Measurements from ENCODE around the gene URM1.

The URM1 gene

GRCh38 chr9:128385496-128386460 lies 14.6 kb downstream of the URM1 start:
- DNase-seq (ENCODE audit: low read depth in 2 of 2), result no peak

DNA sequence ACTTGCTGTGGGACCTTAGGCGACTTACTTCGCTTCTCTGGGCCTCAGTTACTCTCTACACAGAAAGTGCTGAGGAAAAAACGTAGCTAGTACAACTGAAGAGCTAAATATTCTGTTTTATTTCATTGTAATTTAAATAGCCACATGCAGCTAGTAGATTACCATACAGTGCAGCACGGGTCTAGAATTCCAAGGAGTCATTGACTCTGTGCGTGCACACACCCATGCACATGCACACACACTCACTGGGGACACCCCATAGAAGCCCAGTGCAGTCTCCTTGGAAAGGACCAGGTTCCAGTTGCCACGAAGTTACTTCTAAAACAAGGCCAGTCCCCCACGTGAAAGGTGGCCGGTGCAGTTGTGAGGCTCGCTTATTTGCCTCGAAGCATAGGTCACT lies 17.0 kb downstream of the URM1 start:
- DNase-seq (ENCODE audit: low read depth in 2 of 2), result no peak

DNA sequence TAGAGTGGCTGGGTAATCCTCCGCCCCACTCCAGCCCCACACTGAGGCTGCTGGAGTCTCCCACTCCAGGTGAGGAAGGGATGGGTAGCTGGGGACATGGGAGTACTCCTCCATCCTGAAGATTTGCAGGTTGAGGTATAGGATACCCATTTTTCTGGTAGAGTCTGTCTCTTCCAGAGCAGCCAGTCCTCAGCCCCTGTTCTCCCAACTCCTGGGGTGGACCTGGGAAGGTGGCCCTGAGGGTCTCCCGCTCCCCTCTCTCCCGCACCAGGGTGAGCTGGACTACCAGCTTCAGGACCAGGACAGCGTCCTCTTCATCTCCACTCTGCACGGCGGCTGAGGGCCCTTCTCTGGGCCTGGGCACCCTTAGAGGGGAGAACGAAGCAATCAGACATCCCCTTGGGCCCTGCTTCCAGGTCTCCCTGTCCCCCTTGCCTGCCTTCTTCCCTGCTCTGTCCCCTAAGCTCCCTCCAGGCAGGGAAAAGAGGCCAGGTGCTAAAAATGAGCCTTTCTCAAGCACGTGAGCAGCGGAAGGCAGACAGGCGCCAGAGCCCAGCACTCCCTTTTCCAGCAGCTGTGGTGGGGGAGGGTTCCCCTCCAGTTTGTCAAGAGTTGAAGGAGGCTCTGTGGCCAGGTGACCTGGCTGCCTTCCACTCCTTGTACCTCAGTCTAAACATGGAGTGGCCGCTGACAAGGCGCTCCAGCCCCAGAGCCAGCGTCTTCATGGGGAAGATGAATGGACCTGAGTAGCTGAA lies 18.4 kb downstream of the URM1 start:
- no peak for DNase-seq (ENCODE audit: low read depth in 2 of 2)

DNA sequence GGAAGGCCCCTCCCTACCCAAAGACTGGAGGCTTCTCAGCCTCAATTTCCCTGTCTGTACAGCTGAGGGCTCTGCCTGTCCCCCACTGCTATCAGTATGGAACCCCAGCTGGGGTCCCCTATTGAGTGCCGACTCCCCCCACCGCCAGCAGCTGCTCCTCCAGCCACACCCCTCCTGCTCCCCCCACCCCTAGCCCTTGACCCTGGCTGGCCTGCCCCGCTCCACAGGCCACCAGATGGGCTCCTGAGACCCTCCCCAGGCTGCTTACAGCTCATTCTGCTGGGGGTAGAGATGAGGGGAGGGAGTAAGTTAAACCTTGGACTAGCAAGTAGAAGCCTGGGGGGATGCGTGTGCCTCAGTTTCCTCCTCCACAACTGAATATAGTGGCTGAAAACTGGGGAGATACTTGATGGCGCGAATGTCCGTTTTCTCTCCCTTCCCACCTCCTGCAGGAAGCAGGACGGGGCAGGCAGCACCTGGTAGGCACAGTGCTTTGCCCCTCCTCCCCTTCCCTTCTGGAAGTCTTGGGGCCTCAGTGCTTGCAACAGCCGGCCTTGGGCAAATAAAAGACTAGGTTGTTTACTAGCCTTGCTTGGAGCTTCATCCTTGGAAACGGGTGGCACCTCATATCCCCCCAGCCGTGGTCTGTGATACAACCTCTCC lies 19.1 kb downstream of the URM1 start:
- DNase-seq (ENCODE audit: low read depth in 2 of 2), result no peak

DNA sequence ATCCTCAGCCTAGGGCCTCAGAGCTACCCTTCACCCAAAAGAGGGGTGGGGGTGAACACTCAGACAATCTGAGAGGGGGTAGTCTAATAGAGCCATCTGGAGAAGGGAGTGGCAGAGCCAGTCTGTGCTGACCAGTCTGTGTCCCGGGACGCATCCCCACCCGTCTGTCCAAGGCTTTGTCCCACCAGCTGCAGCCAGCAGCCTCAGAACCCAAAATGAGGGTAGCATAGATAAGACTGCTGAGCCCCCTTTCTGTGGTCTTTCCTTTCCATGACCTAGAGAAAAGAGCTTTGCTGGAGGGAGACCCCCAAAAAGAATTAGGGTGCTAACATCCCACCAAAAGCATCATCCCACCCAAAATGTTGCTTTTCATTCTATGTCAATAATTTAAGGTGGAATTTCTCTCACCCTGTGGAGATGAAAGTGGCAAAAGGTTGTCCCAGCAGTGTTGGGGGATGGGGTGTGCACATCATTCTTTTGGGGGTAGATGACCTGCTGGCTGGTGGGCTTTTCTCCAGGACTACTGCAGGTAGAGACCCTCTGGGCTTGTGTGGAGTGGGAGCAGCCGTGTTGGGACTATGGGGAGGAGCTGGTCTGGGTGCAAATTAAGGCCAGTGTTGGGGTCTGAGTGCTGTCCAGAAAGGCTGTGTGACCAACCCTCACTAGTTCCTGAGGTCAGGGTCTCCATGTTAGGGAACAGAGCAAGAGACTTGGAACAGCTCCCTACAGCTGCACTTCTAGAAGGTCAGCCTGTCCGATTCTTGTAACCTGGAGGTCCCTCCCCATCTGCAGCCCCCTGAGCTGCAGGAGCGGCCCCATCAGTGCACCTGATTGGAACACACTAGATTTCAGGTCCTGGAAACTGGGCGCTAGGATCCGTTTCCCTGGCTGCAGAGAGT lies 19.9 kb downstream of the URM1 start:
- no peak for DNase-seq (ENCODE audit: low read depth in 2 of 2)

GRCh38 chr9:128391956-128392301 lies 20.8 kb downstream of the URM1 start:
- DNase-seq (ENCODE audit: low read depth in 2 of 2), result no peak

- DNase-seq (ENCODE audit: low read depth in 2 of 2), result no peak
These were observed 21.3 kb downstream of the URM1 start for GRCh38 chr9:128392302-128393144.

GRCh38 chr9:128393145-128393775 lies 22.1 kb downstream of the URM1 start:
- DNase-seq (ENCODE audit: low read depth in 2 of 2), result no peak

DNA sequence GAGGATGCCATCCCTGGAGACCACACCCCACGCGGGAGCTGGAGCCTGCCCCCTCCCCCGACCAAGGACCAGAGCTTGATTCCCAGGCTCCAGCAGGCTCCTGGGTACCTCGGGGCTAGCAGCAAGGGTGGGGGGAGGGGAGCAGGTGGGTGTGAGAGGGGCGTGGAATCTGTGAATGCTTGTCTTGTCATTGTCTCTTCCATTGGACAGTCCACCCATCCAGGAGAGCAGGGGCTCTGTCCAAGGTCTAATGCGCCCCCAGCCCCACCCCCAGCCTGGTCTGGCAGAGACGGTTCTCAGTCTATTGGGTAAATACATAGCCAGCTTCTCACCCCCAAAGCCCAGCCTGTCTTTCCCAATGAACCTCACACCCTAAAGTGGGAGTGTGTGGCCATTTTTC lies 22.8 kb downstream of the URM1 start:
- no peak for DNase-seq (ENCODE audit: low read depth in 2 of 2)

GRCh38 chr9:128394379-128395168 lies 23.4 kb downstream of the URM1 start:
- DNase-seq (ENCODE audit: low read depth in 2 of 2), result no peak

- no peak for DNase-seq (ENCODE audit: low read depth in 2 of 2)
These were observed 25.9 kb downstream of the URM1 start for GRCh38 chr9:128396970-128397613.

- DNase-seq (ENCODE audit: low read depth in 2 of 2), result no peak
These were observed 26.7 kb downstream of the URM1 start for GRCh38 chr9:128397831-128398230.

DNA sequence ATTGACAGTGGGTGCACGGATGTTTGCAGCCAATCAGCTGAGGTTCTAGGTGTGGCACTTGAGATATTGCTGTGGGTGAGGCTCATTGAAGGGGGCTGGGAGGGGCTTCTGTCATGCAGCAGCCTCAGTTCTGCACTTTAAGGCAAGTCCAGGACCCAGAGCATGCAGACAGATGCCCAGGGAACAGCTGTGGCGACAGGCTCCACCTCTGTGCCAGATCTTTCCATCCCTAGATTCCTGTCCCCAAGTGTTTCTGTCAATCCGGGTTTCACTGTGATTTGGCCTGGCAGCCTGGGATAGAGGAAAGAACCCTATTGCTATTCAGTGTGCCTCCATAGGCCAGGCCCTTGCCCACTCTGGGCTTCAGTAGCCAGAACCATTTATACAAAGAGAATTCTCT lies 28.7 kb downstream of the URM1 start:
- no peak for DNase-seq (ENCODE audit: low read depth in 2 of 2)

- DNase-seq (ENCODE audit: low read depth in 2 of 2), result no peak
These were observed 33.4 kb downstream of the URM1 start for GRCh38 chr9:128404560-128404959.

DNA sequence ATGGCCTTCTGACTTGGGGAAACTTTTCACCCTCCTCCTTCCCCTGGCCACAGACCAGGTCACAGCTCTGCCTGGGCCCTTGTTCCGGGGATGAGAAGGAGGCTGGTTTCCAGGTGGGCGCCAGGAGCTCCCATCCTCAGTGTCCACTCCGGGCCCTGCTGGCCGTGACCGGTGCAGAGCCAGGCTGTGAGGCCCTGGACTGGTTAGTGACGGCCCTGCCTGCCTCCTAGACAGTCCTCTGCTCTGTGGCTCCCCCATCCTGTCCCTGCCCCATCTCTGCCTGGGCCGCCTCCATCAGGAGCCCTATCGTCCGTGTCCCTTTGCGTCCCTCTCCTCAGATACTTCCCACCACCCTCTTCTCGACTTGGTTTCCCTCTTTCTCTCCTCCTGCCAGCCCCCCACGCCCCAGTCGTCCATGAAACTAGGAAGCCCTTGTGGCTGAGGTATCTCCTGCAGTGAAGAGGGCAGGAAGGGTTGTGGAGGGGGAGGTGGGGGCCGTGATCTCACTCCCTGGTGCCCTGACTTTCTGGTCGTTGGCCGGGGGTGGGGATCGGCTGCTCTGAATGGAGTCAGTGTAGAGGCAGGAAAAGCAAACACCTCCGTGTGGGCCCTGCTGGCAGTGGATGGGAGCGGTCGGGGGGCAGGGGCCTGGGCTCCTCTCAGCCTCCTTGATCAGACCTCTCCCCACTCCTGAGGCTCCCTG lies 34.1 kb downstream of the URM1 start:
- DNase-seq (ENCODE audit: low read depth in 2 of 2), result no peak

GRCh38 chr9:128405780-128406171 lies 34.6 kb downstream of the URM1 start:
- no peak for DNase-seq (ENCODE audit: low read depth in 2 of 2)

- no peak for DNase-seq (ENCODE audit: low read depth in 2 of 2)
These were observed 35.7 kb downstream of the URM1 start for GRCh38 chr9:128406848-128407391.

GRCh38 chr9:128408963-128409431 lies 37.8 kb downstream of the URM1 start:
- no peak for DNase-seq (ENCODE audit: low read depth in 2 of 2)

Data from stimulated activated CD8-positive, alpha-beta memory T cell treated with anti-CD3 and anti-CD28 coated beads, Interleukin-7, amount 100 ng/mL, for 4 hours (primary cell).